ENCODE measurements around the gene CHD6.

Gene CHD6

GRCh38 chr20:41392871-41393704 lies 225.1 kb downstream of the CHD6 start:
- no peak for DNase-seq (ENCODE audit: low read depth)

DNA sequence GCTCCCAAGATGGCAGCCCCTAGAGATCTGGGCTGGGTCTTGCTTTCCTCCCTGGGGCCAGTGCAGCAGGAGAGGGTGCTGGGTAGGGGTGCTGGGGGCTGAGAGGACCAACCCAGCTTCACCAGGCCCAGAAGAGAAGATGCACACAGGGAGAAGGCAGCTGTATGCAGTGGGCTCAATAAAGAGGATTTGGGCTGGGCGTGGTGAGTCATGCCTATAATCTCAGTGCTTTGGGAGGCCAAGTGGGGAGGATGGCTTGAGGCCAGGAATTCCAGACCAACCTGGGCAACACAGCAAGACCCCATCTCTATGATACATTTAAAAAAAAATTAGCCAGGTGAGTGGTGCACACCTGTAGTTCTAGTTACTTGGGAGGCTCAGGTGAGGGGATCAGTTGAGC lies 225.9 kb downstream of the CHD6 start:
- DNase-seq (ENCODE audit: low read depth): no peak

DNA sequence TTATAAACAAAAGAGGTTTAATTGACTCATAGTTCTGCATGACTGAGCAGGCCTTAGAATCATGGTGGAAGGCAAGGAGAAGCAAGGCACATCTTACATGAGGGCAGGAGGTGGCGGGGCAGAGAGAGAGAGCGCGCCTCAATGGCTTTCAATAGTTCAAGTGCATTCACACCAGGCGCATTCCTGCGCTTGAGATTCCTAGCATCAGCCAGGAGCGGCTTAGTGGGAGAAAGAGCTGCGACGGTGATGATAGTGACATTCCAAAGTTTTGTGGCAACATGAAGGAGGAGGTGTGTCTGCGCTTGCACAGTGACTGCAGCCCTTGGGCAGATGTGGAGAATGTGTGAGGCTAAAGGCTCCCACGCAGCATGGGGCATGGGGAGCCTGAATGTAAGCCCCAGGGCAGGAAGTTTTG lies 226.6 kb downstream of the CHD6 start:
- peak; percentile 15 for DNase-seq (ENCODE audit: low read depth)

DNA sequence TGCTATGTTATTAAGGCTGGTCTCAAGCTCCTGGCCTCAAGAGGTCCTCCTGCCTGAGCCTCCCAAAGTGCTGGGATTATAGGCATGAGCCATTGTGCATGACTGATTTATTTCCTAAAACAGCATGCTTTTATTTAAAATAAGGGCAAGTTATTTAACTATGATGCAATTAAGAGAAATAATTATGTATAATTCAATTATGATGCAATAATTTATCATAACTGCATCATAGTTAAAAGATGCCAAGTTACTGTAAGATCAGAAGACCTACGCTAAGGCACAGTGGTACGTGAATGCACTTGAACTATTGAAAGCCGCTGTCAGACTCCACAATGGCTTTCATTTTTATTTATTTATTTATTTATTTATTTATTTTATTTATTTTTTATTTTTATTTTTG lies 227.3 kb downstream of the CHD6 start:
- no peak for DNase-seq (ENCODE audit: low read depth)

DNA sequence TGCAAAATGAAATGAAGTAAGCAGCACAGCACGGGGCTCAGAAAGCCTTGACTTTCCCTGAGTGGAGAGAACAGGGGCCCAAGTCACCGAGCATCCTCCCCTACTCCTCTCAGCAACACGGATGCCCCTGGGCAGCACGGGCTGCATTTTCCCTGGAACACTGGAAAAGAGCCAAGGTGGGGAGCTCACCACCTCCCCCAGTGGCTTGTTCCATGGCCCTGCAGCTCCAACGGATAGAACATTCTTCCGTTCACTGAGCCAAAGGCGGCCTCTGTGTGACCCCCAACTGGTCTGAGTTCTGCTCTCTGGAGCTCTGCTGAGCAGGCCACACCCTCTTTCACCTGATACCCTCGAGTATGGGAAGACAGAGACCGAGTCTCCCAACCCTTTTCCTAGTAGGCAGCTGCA lies 230.7 kb downstream of the CHD6 start:
- no peak for DNase-seq (ENCODE audit: low read depth)

DNA sequence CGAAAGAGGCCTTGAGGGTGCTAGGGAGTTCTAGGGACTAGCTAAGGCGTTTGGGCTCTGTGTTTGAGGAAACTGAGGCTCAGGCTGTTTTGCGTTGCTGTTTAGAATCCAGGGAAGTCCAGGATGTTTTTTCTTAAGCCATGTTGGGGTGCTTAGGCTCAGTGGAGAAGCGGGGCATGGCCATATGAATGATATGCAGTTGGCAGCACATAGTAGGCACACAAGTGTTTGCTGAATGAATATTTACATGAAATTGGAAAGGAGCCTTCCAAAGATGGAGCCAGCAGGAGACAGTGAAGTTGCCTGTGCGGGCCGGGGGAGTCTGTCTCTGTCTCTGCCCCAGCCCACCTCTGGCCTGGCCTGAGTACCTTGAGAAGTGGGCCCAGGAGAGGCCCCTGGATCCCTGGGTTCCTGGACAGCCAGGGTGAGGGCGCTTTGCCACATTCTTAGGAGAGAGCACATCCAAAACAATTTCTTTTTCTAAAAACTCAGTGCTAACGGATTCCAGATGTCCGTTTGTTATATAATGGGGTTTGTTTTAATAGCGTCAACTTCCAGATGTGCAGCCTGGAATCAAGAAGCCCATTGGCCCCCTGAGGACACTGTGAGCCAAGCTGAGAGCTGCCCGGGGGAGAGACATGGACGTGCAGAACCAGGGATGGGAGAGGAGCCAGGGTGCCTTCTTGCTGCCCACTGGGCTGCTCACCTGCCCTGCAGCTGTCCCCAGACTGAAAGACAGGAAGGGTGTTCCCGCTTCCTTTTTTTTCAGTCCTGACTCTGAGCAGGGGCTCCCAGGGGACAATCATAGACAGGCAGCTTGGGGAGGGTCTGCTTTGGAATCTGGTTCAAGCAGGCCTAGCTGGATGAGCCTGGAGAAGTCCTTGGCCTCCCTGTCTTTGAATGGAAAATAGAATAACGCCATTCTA lies 231.4 kb downstream of the CHD6 start:
- no peak for DNase-seq (ENCODE audit: low read depth)

- no peak for DNase-seq (ENCODE audit: low read depth)
These were observed 235.3 kb downstream of the CHD6 start for GRCh38 chr20:41382791-41383305.

- no peak for DNase-seq (ENCODE audit: low read depth)
These were observed 237.5 kb downstream of the CHD6 start for GRCh38 chr20:41380551-41381193.

DNA sequence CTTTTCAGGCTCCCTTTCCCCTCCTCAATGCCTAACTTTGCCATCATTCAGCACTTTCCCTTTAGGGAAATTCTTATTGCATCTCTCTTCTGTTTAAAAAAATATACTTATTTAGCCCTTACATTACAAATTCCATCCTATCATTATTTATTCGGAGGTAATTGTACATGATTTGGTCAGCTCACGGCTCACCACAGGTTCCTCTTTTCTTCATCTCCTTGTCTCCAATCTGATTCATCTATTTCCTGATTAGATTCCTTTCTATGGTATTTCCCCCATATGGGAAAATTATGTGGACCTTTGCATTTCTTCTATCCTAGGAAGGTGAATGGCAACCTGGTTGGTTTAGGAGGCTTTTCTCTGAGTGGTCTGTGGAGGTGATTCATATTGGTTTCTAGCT lies 238.6 kb downstream of the CHD6 start:
- no peak for DNase-seq (ENCODE audit: low read depth)

DNA sequence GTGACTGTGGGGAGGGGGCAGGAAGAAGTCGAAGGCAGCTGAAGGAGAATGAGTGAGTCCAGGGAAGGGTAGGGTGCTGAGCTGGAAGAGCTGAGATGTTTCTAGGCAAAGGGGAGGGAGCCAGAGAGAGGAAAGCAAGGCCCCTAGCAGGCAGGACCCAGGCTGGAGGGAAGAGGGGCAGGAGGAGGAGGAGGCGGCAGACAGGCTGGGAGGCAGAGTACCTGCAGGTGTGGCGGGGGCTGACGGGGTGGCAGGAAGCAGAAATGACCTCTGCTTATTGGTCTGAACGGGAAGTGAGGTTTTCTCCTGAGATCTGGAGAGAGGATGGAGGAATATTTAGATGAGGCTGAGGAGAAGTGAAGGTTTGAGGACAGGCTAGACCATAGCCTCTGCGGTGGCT lies 240.9 kb downstream of the CHD6 start:
- DNase-seq (ENCODE audit: low read depth): no peak

- DNase-seq (ENCODE audit: low read depth): no peak
These were observed 241.8 kb downstream of the CHD6 start for GRCh38 chr20:41376349-41376748.

DNA sequence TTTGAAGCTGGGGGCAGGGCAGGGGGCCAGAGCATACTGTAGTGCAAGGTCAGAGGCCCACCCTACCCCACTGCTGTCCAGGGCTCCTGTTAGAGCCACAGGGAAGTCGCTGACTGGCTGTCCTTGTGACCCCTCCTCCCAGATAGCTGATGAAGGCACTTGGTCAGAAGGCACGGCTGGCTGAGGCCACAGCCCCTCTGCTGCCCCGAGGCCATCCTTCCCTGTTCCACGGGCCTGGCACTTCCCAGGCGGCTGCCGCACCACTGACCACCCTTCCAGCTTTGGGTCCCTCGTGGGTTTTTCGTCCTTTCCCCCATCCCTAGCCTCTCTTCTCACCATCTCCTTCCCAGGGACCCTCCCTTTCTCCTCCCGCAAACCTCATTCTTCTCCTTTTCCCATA lies 242.3 kb downstream of the CHD6 start:
- no peak for DNase-seq (ENCODE audit: low read depth)

GRCh38 chr20:41373931-41374920 lies 244.0 kb downstream of the CHD6 start:
- no peak for DNase-seq (ENCODE audit: low read depth)

DNA sequence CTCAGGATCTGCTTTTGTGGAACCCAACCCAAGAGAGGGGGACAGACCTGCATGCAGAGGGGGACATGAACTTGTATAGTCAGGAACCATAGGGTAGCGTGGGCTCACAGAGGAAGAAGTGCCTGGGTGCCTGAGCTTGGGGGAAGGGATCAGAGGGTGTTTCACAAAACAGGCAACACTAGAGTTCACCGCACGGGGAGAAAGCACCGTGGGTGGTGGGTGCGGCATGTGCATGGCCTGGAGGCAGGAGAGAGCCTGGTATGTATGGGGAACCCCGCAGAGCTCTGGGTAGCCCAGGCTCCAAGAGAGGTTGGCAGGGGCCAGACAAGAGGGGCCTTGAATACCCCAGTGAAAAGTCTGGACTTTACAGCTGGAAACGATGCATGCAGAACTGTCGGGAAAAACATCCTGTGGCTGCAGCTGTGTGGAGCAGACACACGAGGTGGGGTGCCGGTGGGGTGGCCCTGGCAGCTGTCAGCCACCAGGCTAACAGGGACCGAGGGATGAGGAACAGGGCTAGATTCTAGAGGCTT lies 244.9 kb downstream of the CHD6 start:
- DNase-seq (ENCODE audit: low read depth): no peak

GRCh38 chr20:41371371-41371770 lies 246.8 kb downstream of the CHD6 start:
- DNase-seq (ENCODE audit: low read depth): no peak

DNA sequence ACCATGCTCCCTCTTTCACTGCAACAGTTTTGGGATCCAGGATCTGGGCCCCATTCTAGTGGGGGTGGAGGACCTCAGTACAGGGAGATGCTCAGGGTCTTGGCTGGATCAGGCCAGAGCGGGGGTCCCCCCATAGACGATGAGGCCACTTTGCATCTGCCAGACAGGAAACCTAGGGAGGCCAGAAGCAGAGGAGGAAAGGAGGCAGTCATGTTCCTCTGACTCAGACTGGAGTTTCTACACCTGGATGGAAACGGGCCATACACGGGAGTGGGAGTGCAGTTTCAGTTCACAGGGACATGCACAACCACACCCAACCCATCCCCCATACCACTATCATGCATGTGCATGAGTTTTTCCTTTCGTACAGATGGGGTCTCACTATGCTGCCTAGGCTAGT lies 248.0 kb downstream of the CHD6 start:
- DNase-seq (ENCODE audit: low read depth): no peak

DNA sequence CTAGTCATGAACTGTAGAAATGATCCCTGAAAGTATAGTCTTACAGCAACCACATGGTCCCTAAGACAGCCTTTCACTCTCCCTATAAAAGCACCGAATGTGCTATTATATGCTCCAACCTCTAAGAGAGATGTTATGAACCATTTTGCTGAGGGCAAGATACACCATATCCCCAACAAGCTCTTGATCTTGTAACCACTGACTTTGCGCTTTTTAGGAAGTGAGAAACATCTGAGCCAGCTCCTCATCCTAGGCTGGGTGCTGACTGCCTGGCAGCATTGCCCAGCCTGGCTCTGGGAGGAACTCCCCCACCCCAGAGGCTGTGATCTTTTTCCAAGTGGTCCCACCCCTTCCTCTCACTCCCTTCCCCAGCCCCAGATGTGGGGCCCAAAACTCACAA lies 248.5 kb downstream of the CHD6 start:
- DNase-seq (ENCODE audit: low read depth): no peak

DNA sequence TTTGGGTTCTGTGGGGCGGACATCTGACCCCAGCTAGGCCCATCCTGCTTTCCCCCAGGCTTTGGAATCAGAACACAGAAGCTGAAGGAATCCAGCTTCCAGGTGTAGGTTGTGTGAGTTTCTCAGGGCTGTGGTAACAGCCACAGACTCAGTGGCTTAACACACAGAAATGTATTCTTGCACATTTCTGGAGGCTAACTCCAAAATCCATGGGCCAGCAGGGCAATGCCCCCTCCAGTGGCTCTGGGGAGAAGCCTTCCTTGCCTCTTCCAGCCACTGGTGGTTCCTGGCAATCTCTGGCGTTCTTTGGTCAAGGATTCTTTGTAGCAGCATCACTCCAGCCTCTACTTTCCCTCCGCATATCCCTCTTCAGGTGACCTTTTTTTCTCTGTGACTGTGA lies 250.2 kb downstream of the CHD6 start:
- no peak for DNase-seq (ENCODE audit: low read depth)

DNA sequence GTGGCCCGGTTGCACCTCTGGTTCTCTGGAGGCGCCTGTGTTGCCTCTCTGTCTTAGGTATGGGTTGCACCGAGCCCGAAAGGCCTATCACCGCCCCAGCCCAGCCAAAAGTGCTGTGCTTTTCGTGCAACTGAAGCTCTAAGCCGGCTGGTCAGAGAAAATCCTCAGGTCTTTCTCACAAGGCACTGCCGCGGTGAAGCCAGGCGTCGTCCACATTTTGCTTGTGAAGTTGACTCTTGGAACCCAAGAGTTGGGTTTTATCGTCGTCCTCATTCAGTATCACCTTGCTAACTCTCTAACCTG lies 250.8 kb downstream of the CHD6 start:
- no peak for DNase-seq (ENCODE audit: low read depth)

- no peak for DNase-seq (ENCODE audit: low read depth)
These were observed 251.4 kb downstream of the CHD6 start, which contains the start of gene EMILIN3 for GRCh38 chr20:41366546-41367392. Gene EMILIN3, minus strand, starts transcription at chr20:41366818. Its CDS starts 184 bp downstream, at chr20:41366634.
